Endodermal cell (in vitro differentiated cells): ENCODE measurements around the gene GFPT1. TPM values are rescaled to one million over a fixed set of nuclear protein-coding genes. Genes with fewer than 3 reads are reported as not detected.

ENCODE experiments used
- DNase-seq: peaks from one replicate; pipeline ENCODE4 v3.0.0-alpha.2; 2017
- H3K27ac ChIP-seq: 2 replicates; pipeline ENCODE4 v1.5.1; 2013; ENCODE audit warnings: mild to moderate bottlenecking, low read depth, low read length, moderate library complexity
- H3K27me3 ChIP-seq: 2 replicates; pipeline ENCODE4 v1.6.1; 2013; ENCODE audit warnings: mild to moderate bottlenecking, low read length, moderate library complexity; ENCODE audit not compliant: insufficient read depth, control insufficient read depth, poor library complexity, severe bottlenecking
- H3K36me3 ChIP-seq: 2 replicates; pipeline ENCODE4 v1.7.0; 2013; ENCODE audit warnings: mild to moderate bottlenecking, low read length, moderate library complexity; ENCODE audit not compliant: control insufficient read depth, insufficient read depth
- H3K4me1 ChIP-seq: one replicate; pipeline ENCODE4 v1.7.0; 2013; ENCODE audit warnings: low read length; ENCODE audit not compliant: control insufficient read depth, insufficient read depth
- H3K4me3 ChIP-seq: 2 replicates; pipeline ENCODE4 v1.5.1; 2013; ENCODE audit warnings: mild to moderate bottlenecking, low read length, moderate library complexity
- H3K9ac ChIP-seq: 2 replicates; pipeline ENCODE4 v1.6.1; 2013; ENCODE audit warnings: mild to moderate bottlenecking, low read length, moderate library complexity; ENCODE audit not compliant: poor library complexity, severe bottlenecking; ENCODE audit errors: extremely low read depth
- H3K9me3 ChIP-seq: 2 replicates; pipeline ENCODE4 v1.6.1; 2013; ENCODE audit warnings: mild to moderate bottlenecking, low read length, moderate library complexity; ENCODE audit not compliant: control insufficient read depth
- H3K27ac Mint-ChIP-seq: 2 replicates; pipeline ENCODE4 v1.8.0; 2020; ENCODE audit warnings: mixed read lengths
- H3K27me3 Mint-ChIP-seq: 2 replicates; pipeline ENCODE4 v1.8.0; 2021; ENCODE audit warnings: mild to moderate bottlenecking, mixed read lengths; ENCODE audit not compliant: insufficient read depth
- H3K36me3 Mint-ChIP-seq: 2 replicates; pipeline ENCODE4 v1.8.0; 2020; ENCODE audit warnings: low read depth, mixed read lengths
- H3K4me1 Mint-ChIP-seq: 2 replicates; pipeline ENCODE4 v1.8.0; 2020; ENCODE audit warnings: mixed read lengths
- H3K4me3 Mint-ChIP-seq: 2 replicates; pipeline ENCODE4 v1.8.0; 2020; ENCODE audit warnings: mild to moderate bottlenecking, moderate library complexity, mixed read lengths
- H3K9me3 Mint-ChIP-seq: 2 replicates; pipeline ENCODE4 v1.8.0; 2020; ENCODE audit warnings: mild to moderate bottlenecking, mixed read lengths
- WGBS, 2 experiments: methylation state at CpG; one replicate each; pipeline versions ENCODE4 v1.1.5 to v1.1.7; 2013; ENCODE audit warnings: missing lambda C conversion rate in 2 of 2, mixed read lengths in 1 of 2; ENCODE audit not compliant: insufficient coverage in 1 of 2, insufficient read length in 1 of 2; 5-methylcytosine and 5-hydroxymethylcytosine counted together
- total RNA-seq, 2 donors: library from RNA; stranded (reverse); fragmentation: NEBNext Ultra II Directional in 1 of 2; extraction: Animal tissue kit (Norgen Biotek cat#: 25700) in 1 of 2; gene quantifications; 2 replicates in 1 of 2; 3 replicates in 1 of 2; pipeline ENCODE4 v1.2.1, GENCODE V29; 2021
- TF ChIP-seq, protein P1 (sequence below): fragments of 200-600 bp; sonication (generic); conservative IDR thresholded peaks from 2 replicates; pipeline ENCODE4 v1.5.0; 2021; ENCODE audit warnings: antibody characterized with exemption, mild to moderate bottlenecking

Gene GFPT1
- total RNA-seq, 2 donors from 2014 or later: 79.8 to 95.9 TPM

DNA sequence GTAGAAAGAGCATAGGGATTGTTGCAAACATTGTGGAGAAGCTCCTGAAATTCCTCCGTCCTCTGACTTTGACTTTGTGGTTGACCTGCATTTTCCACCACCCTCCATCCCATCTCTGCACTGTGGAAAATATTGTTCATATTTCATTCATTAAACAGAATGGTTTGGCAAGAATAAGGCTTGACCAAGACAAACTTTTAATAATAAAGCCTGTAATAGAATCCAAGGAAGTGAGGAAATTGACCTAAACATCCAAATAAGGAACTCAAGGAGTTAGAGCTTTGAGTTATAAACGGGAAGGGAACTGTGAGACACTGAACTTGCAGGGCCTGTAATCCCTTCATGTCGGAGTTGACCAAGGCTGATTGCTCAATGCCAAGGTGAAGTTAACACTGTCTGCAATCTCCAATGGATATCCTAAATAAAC, 115.2 kb downstream of the GFPT1 start:
- Histone ChIP-seq H3K4me1 (no peaks in the 10 kb centered on the region), H3K4me3 (no peak overlapping the region), H3K9ac (no peak overlapping the region), H3K27me3 (no peaks in the 10 kb centered on the region), H3K9me3 (no peaks in the 10 kb centered on the region), H3K27ac (no peak overlapping the region), H3K36me3 (no peaks in the 10 kb centered on the region)
- no peaks in the 10 kb centered on the region for H3K4me1 Mint-ChIP-seq
- H3K36me3 Mint-ChIP-seq: no peaks in the 10 kb centered on the region
- DNase-seq: no peak
- no peak overlapping the region for H3K4me3 Mint-ChIP-seq
- H3K27ac Mint-ChIP-seq: no peak overlapping the region
- WGBS, 2 experiments: 94 to 100% methylated on average over 1 to 3 of the region's 3 CpGs
- no peaks in the 10 kb centered on the region for H3K27me3 Mint-ChIP-seq
- no peaks in the 10 kb centered on the region for H3K9me3 Mint-ChIP-seq
- TF ChIP-seq, protein P1, sequence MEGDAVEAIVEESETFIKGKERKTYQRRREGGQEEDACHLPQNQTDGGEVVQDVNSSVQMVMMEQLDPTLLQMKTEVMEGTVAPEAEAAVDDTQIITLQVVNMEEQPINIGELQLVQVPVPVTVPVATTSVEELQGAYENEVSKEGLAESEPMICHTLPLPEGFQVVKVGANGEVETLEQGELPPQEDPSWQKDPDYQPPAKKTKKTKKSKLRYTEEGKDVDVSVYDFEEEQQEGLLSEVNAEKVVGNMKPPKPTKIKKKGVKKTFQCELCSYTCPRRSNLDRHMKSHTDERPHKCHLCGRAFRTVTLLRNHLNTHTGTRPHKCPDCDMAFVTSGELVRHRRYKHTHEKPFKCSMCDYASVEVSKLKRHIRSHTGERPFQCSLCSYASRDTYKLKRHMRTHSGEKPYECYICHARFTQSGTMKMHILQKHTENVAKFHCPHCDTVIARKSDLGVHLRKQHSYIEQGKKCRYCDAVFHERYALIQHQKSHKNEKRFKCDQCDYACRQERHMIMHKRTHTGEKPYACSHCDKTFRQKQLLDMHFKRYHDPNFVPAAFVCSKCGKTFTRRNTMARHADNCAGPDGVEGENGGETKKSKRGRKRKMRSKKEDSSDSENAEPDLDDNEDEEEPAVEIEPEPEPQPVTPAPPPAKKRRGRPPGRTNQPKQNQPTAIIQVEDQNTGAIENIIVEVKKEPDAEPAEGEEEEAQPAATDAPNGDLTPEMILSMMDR: no peak

Other genes starting within 250 kb of the GFPT1 start
- 10 to 100 TPM; 37.0 to 37.9 TPM for gene NFU1, start 50.2 kb upstream of the GFPT1 start, total RNA-seq